Measurements from ENCODE around the gene AVPR1A.

GRCh38 chr12:63144556-63144955, 6.4 kb downstream of the AVPR1A start:
- no peak for TF ChIP-seq CTCF (IDR thresholded peaks at IDR 0.05; ENCODE audit: insufficient read depth, low read length, poor library complexity, severe bottlenecking)
- TF ChIP-seq EZH2phosphoT487 (conservative IDR thresholded peaks at IDR 0.05; ENCODE audit: low read length) = no peak
